Stimulated activated CD8-positive, alpha-beta memory T cell treated with anti-CD3 and anti-CD28 coated beads, Interleukin-7, amount 100 ng/mL, for 1 hour (primary cell): Measurements from ENCODE around the gene RHBG.
"Not testable (repeated sequence)": the region's sequence is repeated elsewhere in the genome, so short reads cannot be mapped to it uniquely, and the experiment has no call there.

ENCODE experiments used
- DNase-seq, 2 donors: peaks; one replicate each; pipeline ENCODE4 v3.0.0-alpha.2; 2020; ENCODE audit warnings: low read depth in 2 of 2

Gene RHBG

GRCh38 chr1:156360534-156360933 lies 8.5 kb upstream of the RHBG start:
- DNase-seq, result no peak

- DNase-seq, result no peak
Measured at GRCh38 chr1:156365754-156366153, 3.3 kb upstream of the RHBG start.

- DNase-seq, result no peak
Measured at GRCh38 chr1:156366378-156367166, 2.4 kb upstream of the RHBG start.

GRCh38 chr1:156367383-156368156 lies 1.4 kb upstream of the RHBG start:
- DNase-seq, result no peak

- DNase-seq, result no peak
Measured at GRCh38 chr1:156368157-156368658, 803 bp upstream of the RHBG start.

GRCh38 chr1:156369685-156370286 lies 775 bp downstream of the RHBG start:
- DNase-seq, result not testable (repeated sequence)

GRCh38 chr1:156371553-156372264 lies 2.7 kb downstream of the RHBG start:
- no peak for DNase-seq

GRCh38 chr1:156372265-156372586 lies 3.2 kb downstream of the RHBG start:
- DNase-seq, result no peak

- DNase-seq, result no peak
Measured at GRCh38 chr1:156372876-156373275, 3.9 kb downstream of the RHBG start.

- DNase-seq, result no peak
Measured at GRCh38 chr1:156373546-156373945, 4.5 kb downstream of the RHBG start.

- no peak for DNase-seq
Measured at GRCh38 chr1:156376146-156376545, 7.1 kb downstream of the RHBG start.

- no peak for DNase-seq
Measured at GRCh38 chr1:156376958-156377919, 8.2 kb downstream of the RHBG start.

GRCh38 chr1:156378557-156378956 lies 9.5 kb downstream of the RHBG start:
- no peak for DNase-seq

- no peak for DNase-seq
Measured at GRCh38 chr1:156379420-156380165, 10.6 kb downstream of the RHBG start.

GRCh38 chr1:156382561-156382960 lies 13.6 kb downstream of the RHBG start:
- DNase-seq, result no peak

GRCh38 chr1:156383023-156383422 lies 14.0 kb downstream of the RHBG start:
- peak; percentile 16 to 22 for DNase-seq

GRCh38 chr1:156384007-156384406 lies 15.0 kb downstream of the RHBG start:
- DNase-seq, result no peak

- no peak for DNase-seq
Measured at GRCh38 chr1:156384658-156385057, 15.6 kb downstream of the RHBG start.

- peak; percentile 47 to 64 for DNase-seq
Measured at GRCh38 chr1:156385534-156386031, 16.6 kb downstream of the RHBG start.
